CD14-positive monocyte (primary cell): ENCODE data around the gene INPP5A. TPM values are rescaled to one million over a fixed set of nuclear protein-coding genes. Genes with fewer than 3 reads are reported as not detected.
A peak's percentile ranks its signal among the peaks of the same experiment; 100 is the strongest.

ENCODE experiments used
- DNase-seq, 3 donors: peaks; one replicate each; pipeline ENCODE4 v3.0.0-alpha.2; 2011 to 2022
- H2AFZ ChIP-seq: 2 replicates; pipeline ENCODE4 v1.6.0; 2012; ENCODE audit warnings: mild to moderate bottlenecking, low read depth, low read length, inconsistent platforms; ENCODE audit not compliant: insufficient read depth, poor library complexity, severe bottlenecking
- H3K27ac ChIP-seq, 2 donors: 1 replicate in 1 of 2; 2 replicates in 1 of 2; pipeline ENCODE4 v1.5.1; 2012 to 2013; ENCODE audit warnings: low read length in 2 of 2, control low read depth in 1 of 2, inconsistent platforms in 1 of 2, low read depth in 1 of 2, mild to moderate bottlenecking in 1 of 2
- H3K27me3 ChIP-seq, 2 donors: one replicate each; pipeline versions ENCODE4 v1.6.0 to v1.6.1; 2011 to 2013; ENCODE audit warnings: low read length in 2 of 2; ENCODE audit not compliant: control insufficient read depth in 2 of 2, insufficient read depth in 2 of 2
- H3K36me3 ChIP-seq, 2 donors: replicated peaks in 1 of 2; 1 replicate in 1 of 2; 2 replicates in 1 of 2; pipeline versions ENCODE4 v1.5.1 to v1.6.1; 2012 to 2013; ENCODE audit warnings: low read length in 2 of 2, control low read depth in 1 of 2, inconsistent platforms in 1 of 2, mild to moderate bottlenecking in 1 of 2; ENCODE audit not compliant: insufficient read depth in 2 of 2, control insufficient read depth in 1 of 2
- H3K4me1 ChIP-seq, 2 donors: 1 replicate in 1 of 2; 2 replicates in 1 of 2; pipeline versions ENCODE4 v1.5.1 to v1.6.1; 2012 to 2013; ENCODE audit warnings: low read length in 2 of 2, control low read depth in 1 of 2, inconsistent platforms in 1 of 2, mild to moderate bottlenecking in 1 of 2, moderate library complexity in 1 of 2; ENCODE audit not compliant: insufficient read depth in 2 of 2, control insufficient read depth in 1 of 2
- H3K4me2 ChIP-seq: replicated peaks from 2 replicates; pipeline ENCODE3; 2012; ENCODE audit warnings: low read length, moderate library complexity, mild to moderate bottlenecking; ENCODE audit not compliant: poor library complexity, severe bottlenecking; ENCODE audit errors: extremely low read depth
- H3K4me3 ChIP-seq, 3 experiments: fragments of 200-600 bp in 1 of 3; sonication (generic) in 1 of 3; replicated peaks in 1 of 3; 1 replicate in 2 of 3; 2 replicates in 1 of 3; pipeline ENCODE4 v1.5.1; 2011 to 2013; ENCODE audit warnings: low read length in 3 of 3, mild to moderate bottlenecking in 3 of 3, control low read depth in 2 of 3, low read depth in 2 of 3, inconsistent platforms in 1 of 3, moderate library complexity in 1 of 3
- H3K79me2 ChIP-seq: 2 replicates; pipeline ENCODE4 v1.6.0; 2012; ENCODE audit warnings: mild to moderate bottlenecking, control low read depth, inconsistent platforms, low read length, moderate library complexity; ENCODE audit not compliant: insufficient read depth
- H3K9ac ChIP-seq: 2 replicates; pipeline ENCODE4 v1.6.0; 2017; ENCODE audit warnings: low read length, mild to moderate bottlenecking; ENCODE audit not compliant: insufficient read depth, poor library complexity, severe bottlenecking
- H3K9me3 ChIP-seq, 2 donors: replicated peaks in 1 of 2; 1 replicate in 1 of 2; 2 replicates in 1 of 2; pipeline versions ENCODE4 v1.5.1 to v1.6.1; 2012 to 2013; ENCODE audit warnings: low read length in 2 of 2, control low read depth in 1 of 2; ENCODE audit not compliant: control insufficient read depth in 1 of 2, insufficient read depth in 1 of 2
- H4K20me1 ChIP-seq: 2 replicates; pipeline ENCODE4 v1.6.0; 2012; ENCODE audit warnings: mild to moderate bottlenecking, low read length, control low read depth, moderate library complexity; ENCODE audit not compliant: insufficient read depth
- H3K27ac Mint-ChIP-seq, 7 donors: one replicate each; pipeline ENCODE4 v1.8.0; 2020; ENCODE audit warnings: mild to moderate bottlenecking in 7 of 7, mixed read lengths in 7 of 7, moderate library complexity in 6 of 7, inconsistent platforms in 2 of 7
- H3K27me3 Mint-ChIP-seq, 3 donors: one replicate each; pipeline ENCODE4 v1.8.0; 2021 to 2022; ENCODE audit warnings: low read depth in 3 of 3, mild to moderate bottlenecking in 3 of 3, mixed read lengths in 3 of 3, moderate library complexity in 3 of 3, inconsistent platforms in 1 of 3
- H3K36me3 Mint-ChIP-seq, 2 donors: one replicate each; pipeline ENCODE4 v1.8.0; 2020; ENCODE audit warnings: mixed read lengths in 2 of 2, inconsistent platforms in 1 of 2, mild to moderate bottlenecking in 1 of 2
- H3K4me1 Mint-ChIP-seq: one replicate; pipeline ENCODE4 v1.8.0; 2020; ENCODE audit warnings: mild to moderate bottlenecking, mixed read lengths
- H3K4me3 Mint-ChIP-seq, 2 donors: one replicate each; pipeline ENCODE4 v1.8.0; 2020; ENCODE audit warnings: mild to moderate bottlenecking in 2 of 2, mixed read lengths in 2 of 2, moderate library complexity in 1 of 2
- H3K9me3 Mint-ChIP-seq, 7 donors: one replicate each; pipeline ENCODE4 v1.8.0; 2020 to 2022; ENCODE audit warnings: mixed read lengths in 7 of 7, mild to moderate bottlenecking in 6 of 7, moderate library complexity in 6 of 7, inconsistent platforms in 2 of 7
- CTCF ChIP-seq: fragments of 200-600 bp; IDR thresholded peaks from one replicate; pipeline ENCODE4 v1.8.0; 2022; ENCODE audit warnings: antibody characterized with exemption, mild to moderate bottlenecking
- WGBS: methylation state at CpG from one replicate; pipeline ENCODE4 v1.1.5; 2013; ENCODE audit warnings: missing lambda C conversion rate; ENCODE audit not compliant: insufficient coverage; 5-methylcytosine and 5-hydroxymethylcytosine counted together
- intact Hi-C, 2 donors: fragments of 100-400 bp; cut with micrococcal nuclease; formaldehyde crosslinking; loops; one replicate each; pipeline versions ENCODE4 v1.15.0 to v1.15.1; 2023
- polyA plus RNA-seq, 3 donors: library from polyadenylated mRNA; depleted of rRNA in 1 of 3; unstranded in 2 of 3; stranded (reverse) in 1 of 3; fragments of 300-500 nt in 2 of 3; fragments of >200 nt in 1 of 3; fragmentation: Illumina TruSeq in 2 of 3; gene quantifications; 1 replicate in 2 of 3; 2 replicates in 1 of 3; pipeline ENCODE4 v1.2.3, GENCODE V29; 2012 to 2021

Gene INPP5A
- polyA plus RNA-seq, 3 donors = 0.87 to 17.2 (median 2.9) TPM

DNA sequence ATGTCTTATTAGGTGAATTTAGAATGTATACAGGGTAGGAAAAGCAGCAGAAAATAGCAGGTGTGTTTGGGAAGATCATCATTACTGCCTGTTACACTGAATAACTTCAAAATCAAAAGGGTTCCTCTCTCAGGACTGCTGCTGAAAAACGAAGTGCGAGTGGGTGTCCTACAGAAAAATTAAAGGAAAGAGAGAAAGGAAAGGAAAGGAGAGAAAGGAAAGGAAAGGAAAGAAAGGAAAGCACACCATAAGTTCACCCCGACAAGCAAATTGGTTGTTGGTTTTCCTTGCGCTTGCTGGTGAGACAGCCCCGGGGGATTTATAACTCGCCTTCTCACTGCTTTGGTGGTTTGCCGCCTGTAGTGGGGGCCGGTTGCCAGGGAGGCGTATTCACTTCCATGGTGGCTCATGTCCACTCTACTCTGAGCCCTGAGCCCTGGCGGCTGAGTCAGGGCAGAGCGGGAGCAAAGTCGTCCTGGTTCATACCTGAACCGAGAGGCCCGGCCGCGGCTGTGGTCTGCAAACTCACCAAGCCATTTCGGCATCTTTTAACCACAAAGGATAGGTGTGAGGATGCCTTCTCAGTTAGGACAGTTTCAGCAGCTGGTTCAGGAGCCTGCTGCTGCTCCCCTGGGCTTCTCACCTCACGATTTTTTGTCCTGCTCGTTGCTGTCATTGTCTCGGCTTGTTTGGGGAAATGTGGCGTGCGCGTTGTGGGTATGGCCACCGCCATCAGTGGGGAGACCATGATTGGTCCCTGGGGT is 26.1 kb downstream of the INPP5A start:
- Mint-ChIP-seq H3K4me3 (no peak overlapping the region), H3K27me3 (peaks cover 0 to 2% (median 0%) of the 10 kb centered on the region in 3 donors)
- DNase-seq = no peak

GRCh38 chr10:132564249-132564605 is 26.6 kb downstream of the INPP5A start:
- Mint-ChIP-seq H3K27ac (peak overlapping the region in 2 of 7 donors; percentile 61 to 81), H3K4me1 (peaks cover 34% of the 10 kb centered on the region), H3K27me3 (peaks cover 0 to 2% (median 0%) of the 10 kb centered on the region in 3 donors), H3K9me3 (peaks cover 0 to 2% (median 0%) of the 10 kb centered on the region in 7 donors), H3K4me3 (no peak overlapping the region), H3K36me3 (peaks cover 13 to 16% of the 10 kb centered on the region in 2 donors)
- Histone ChIP-seq H3K27ac (no peak overlapping the region), H3K27me3 (no peaks in the 10 kb centered on the region), H3K4me1 (peaks cover 23 to 28% of the 10 kb centered on the region in 2 donors), H3K4me2 (no peak overlapping the region), H3K9ac (no peak overlapping the region), H3K79me2 (peaks cover 94% of the 10 kb centered on the region), H3K36me3 (peaks cover 0 to 9% of the 10 kb centered on the region in 2 donors), H4K20me1 (peaks cover 87% of the 10 kb centered on the region), H3K4me3 (no peak overlapping the region), H2AFZ (no peak overlapping the region), H3K9me3 (no peaks in the 10 kb centered on the region)
- no peak for TF ChIP-seq CTCF
- no peak for DNase-seq
- 92% methylated on average over 5 of the region's 10 CpGs for WGBS
- intact Hi-C loops = no loop called here

More for the DNA sequence above, 26.1 kb downstream of the INPP5A start:
- no peak overlapping the region for H3K27ac ChIP-seq
- H3K4me2 ChIP-seq = no peak overlapping the region
- Mint-ChIP-seq H3K27ac (peak overlapping the region in 2 of 7 donors; percentile 61 to 81), H3K36me3 (peaks cover 13 to 16% of the 10 kb centered on the region in 2 donors), H3K4me1 (peaks cover 38% of the 10 kb centered on the region), H3K9me3 (peaks cover 0 to 2% (median 0%) of the 10 kb centered on the region in 7 donors)
- H3K9ac ChIP-seq = no peak overlapping the region
- H3K36me3 ChIP-seq = peaks cover 0 to 9% of the 10 kb centered on the region in 2 donors
- TF ChIP-seq CTCF = no peak
- H3K4me3 ChIP-seq = no peak overlapping the region
- H3K9me3 ChIP-seq = no peaks in the 10 kb centered on the region
- H3K4me1 ChIP-seq = peaks cover 23 to 34% of the 10 kb centered on the region in 2 donors
- intact Hi-C loops = no loop called here
- H4K20me1 ChIP-seq = peaks cover 90% of the 10 kb centered on the region
- 89% methylated on average over 23 of the region's 24 CpGs for WGBS
- no peaks in the 10 kb centered on the region for H3K27me3 ChIP-seq
- no peak overlapping the region for H2AFZ ChIP-seq
- peaks cover 94% of the 10 kb centered on the region for H3K79me2 ChIP-seq
